HepG2 (cell line): ENCODE data around the gene CADPS2. TPM values are rescaled to one million over a fixed set of nuclear protein-coding genes. Genes with fewer than 3 reads are reported as not detected.

ENCODE experiments used
- ATAC-seq: fragments of 200-7000 bp; cut with Tn5 transposase; 3 replicates; pipeline ENCODE4 v1.9.1; 2020; ENCODE audit warnings: mild to moderate bottlenecking, moderate library complexity
- BruUV-seq: library from RNA; stranded (reverse); fragments of 400-500 nt; replicated peaks from 2 replicates; lab custom pipeline; 2021; lab: Mats Ljungman, UMichigan
- CTCF ChIA-PET: fragments of 300-600 bp; formaldehyde crosslinking; extraction: SDS; loops from one replicate; lab custom pipeline; 2021; ENCODE audit warnings: low total read pairs, inconsistent platforms, low intra/inter-chr PET ratio; lab: Yijun Ruan, JAX
- POLR2A ChIA-PET: fragments of 350-600 bp; sonication (Branson Sonifier 250); formaldehyde crosslinking; loops from one replicate; lab custom pipeline; 2020; ENCODE audit warnings: antibody characterized with exemption, inconsistent platforms; lab: Yijun Ruan, JAX
- DNase-seq: peaks from one replicate; pipeline ENCODE4 v3.0.0-alpha.2; 2015; ENCODE audit warnings: low spot score
- FAIRE-seq: peaks from 3 replicates; lab custom pipeline; 2011; peaks lifted over from hg19 to GRCh38; lab: Jason Lieb, UNC
- H2AFZ ChIP-seq: one replicate; pipeline ENCODE4 v1.6.1; 2011; ENCODE audit warnings: low read length, inconsistent platforms
- H3K27ac ChIP-seq: fragments of 300-600 bp; 3 replicates; pipeline ENCODE4 v1.8.0; 2011; ENCODE audit warnings: mixed run types, mild to moderate bottlenecking, mixed read lengths, low read length, inconsistent platforms; ENCODE audit not compliant: insufficient read depth; ENCODE audit errors: extremely low read length
- H3K27me3 ChIP-seq, 2 experiments: fragments of 200-600 bp in 1 of 2; 2 replicates in 1 of 2; 3 replicates in 1 of 2; pipeline versions ENCODE4 v1.6.0 to v1.8.0; 2011; ENCODE audit warnings: low read length in 2 of 2, mild to moderate bottlenecking in 2 of 2, moderate library complexity in 2 of 2, inconsistent platforms in 1 of 2; ENCODE audit not compliant: insufficient read depth in 2 of 2, control insufficient read depth in 1 of 2
- H3K36me3 ChIP-seq, 2 experiments: fragments of 200-600 bp in 1 of 2; replicated peaks in 1 of 2; 2 replicates in 1 of 2; 3 replicates in 1 of 2; pipeline versions ENCODE4 v1.5.1 to v1.8.0; 2011; ENCODE audit warnings: low read length in 2 of 2, inconsistent platforms in 1 of 2; ENCODE audit not compliant: insufficient read depth in 2 of 2, control insufficient read depth in 1 of 2
- H3K4me1 ChIP-seq: 2 replicates; pipeline ENCODE4 v1.5.1; 2012; ENCODE audit warnings: low read length, inconsistent platforms; ENCODE audit not compliant: insufficient read depth
- H3K4me2 ChIP-seq: 2 replicates; pipeline ENCODE4 v1.6.0; 2011; ENCODE audit warnings: low read depth, low read length, inconsistent platforms
- H3K4me3 ChIP-seq, 3 experiments: fragments of 200-600 bp in 1 of 3; sonication (generic), shearing (Covaris generic) in 1 of 3; replicated peaks in 1 of 3; 2 replicates each; pipeline ENCODE4 v1.5.1; 2011 to 2016; ENCODE audit warnings: low read length in 3 of 3, inconsistent platforms in 2 of 3, low read depth in 2 of 3, mild to moderate bottlenecking in 2 of 3, control low read depth in 1 of 3, mixed read lengths in 1 of 3; ENCODE audit not compliant: insufficient read depth in 1 of 3
- H3K79me2 ChIP-seq: one replicate; pipeline ENCODE4 v1.6.1; 2011; ENCODE audit warnings: low read length, inconsistent platforms; ENCODE audit not compliant: insufficient read depth
- H3K9ac ChIP-seq: 2 replicates; pipeline ENCODE4 v1.6.0; 2011; ENCODE audit warnings: mild to moderate bottlenecking, low read depth, low read length, inconsistent platforms; ENCODE audit not compliant: insufficient read depth
- H3K9me3 ChIP-seq: 2 replicates; pipeline ENCODE4 v1.5.1; 2012; ENCODE audit warnings: mild to moderate bottlenecking, low read length
- H4K20me1 ChIP-seq: 2 replicates; pipeline ENCODE4 v1.6.0; 2011; ENCODE audit warnings: inconsistent platforms, mild to moderate bottlenecking, low read length, moderate library complexity; ENCODE audit not compliant: insufficient read depth
- KDM3A ChIP-seq: IDR thresholded peaks from 2 replicates; pipeline ENCODE4 v1.6.1; 2018; ENCODE audit warnings: low read depth, missing compliant biosample characterization
- MXI1 ChIP-seq: IDR thresholded peaks from 3 replicates; pipeline ENCODE4 v1.6.1; 2012; ENCODE audit warnings: low read depth, low read length, inconsistent platforms, borderline replicate concordance
- SAP130 ChIP-seq: IDR thresholded peaks from 2 replicates; pipeline ENCODE4 v1.6.1; 2016; ENCODE audit warnings: low read depth
- TBL1XR1 ChIP-seq: fragments of 150-350 bp; IDR thresholded peaks from 2 replicates; pipeline ENCODE4 v1.6.1; 2014; ENCODE audit warnings: borderline replicate concordance, low read length; ENCODE audit not compliant: partially characterized antibody
- ZFY ChIP-seq: sonication (generic); formaldehyde crosslinking; IDR thresholded peaks from 2 replicates; pipeline ENCODE4 v1.4.0; 2020; ENCODE audit warnings: missing genetic modification reagents
- ZNF337 ChIP-seq: sonication (generic); formaldehyde crosslinking; IDR thresholded peaks from 2 replicates; pipeline ENCODE4 v1.5.1; 2020; ENCODE audit warnings: missing genetic modification reagents, low read depth, mild to moderate bottlenecking, borderline replicate concordance
- ZNF577 ChIP-seq: sonication (generic); formaldehyde crosslinking; IDR thresholded peaks from 2 replicates; pipeline ENCODE4 v1.4.0; 2020; ENCODE audit warnings: mild to moderate bottlenecking, low read depth, missing genetic modification reagents, borderline replicate concordance
- WGBS: methylation state at CpG from one replicate; pipeline ENCODE4 v1.1.6; 2017; ENCODE audit warnings: low lambda C conversion rate; 5-methylcytosine and 5-hydroxymethylcytosine counted together
- in situ Hi-C: cut with HindIII; loops from 2 replicates; pipeline ENCODE4 v1.10.0; 2017; ENCODE audit warnings: low pct_unique_long_range_greater_than_20kb; ENCODE audit not compliant: extremely low pct_ligation_motif_present
- intact Hi-C: fragments of 100-400 bp; cut with micrococcal nuclease; formaldehyde crosslinking; loops from one replicate; pipeline ENCODE4 v1.10.0; 2022; ENCODE audit not compliant: unreplicated experiment
- polyA plus RNA-seq, 8 experiments: library from polyadenylated mRNA; depleted of rRNA in 3 of 8; stranded (reverse) in 7 of 8; unstranded in 1 of 8; fragments of >200 nt; fragmentation: Illumina TruSeq in 4 of 8; extraction: Trizol in 4 of 8; gene quantifications; 2 replicates each; pipeline versions ENCODE4 v1.2.1 to v1.2.3, GENCODE V29; 2011 to 2016; ENCODE audit warnings: low read depth in 4 of 8, missing spikeins in 1 of 8, mixed read lengths in 1 of 8; ENCODE audit not compliant: insufficient read depth in 1 of 8
- total RNA-seq, 5 experiments: library from RNA; depleted of rRNA; stranded (reverse); fragments of >200 nt; fragmentation: Illumina TruSeq; extraction: Trizol; gene quantifications; 2 replicates each; pipeline ENCODE4 v1.2.3, GENCODE V29; 2016; ENCODE audit warnings: low read depth in 1 of 5
- TF ChIP-seq, protein P1 (sequence below): sonication (generic); formaldehyde crosslinking; IDR thresholded peaks from 2 replicates; pipeline ENCODE4 v1.5.0; 2020; ENCODE audit warnings: mild to moderate bottlenecking, missing genetic modification reagents, borderline replicate concordance
- TF ChIP-seq, protein P2 (sequence below): sonication (generic); formaldehyde crosslinking; conservative IDR thresholded peaks from 2 replicates; pipeline ENCODE4 v1.8.0; 2022; ENCODE audit warnings: low read depth, missing genetic modification reagents
- TF ChIP-seq, protein P3 (sequence below): IDR thresholded peaks from 2 replicates; pipeline ENCODE4 v1.6.1; 2016; ENCODE audit warnings: low read depth, missing genetic modification reagents, missing compliant biosample characterization

Gene CADPS2
- total and polyA plus RNA-seq, 2 of the 13 experiments (the other 11 are each of a cell fraction or from before 2014, with no cell fraction given), result 17.6 to 43.8 TPM

DNA sequence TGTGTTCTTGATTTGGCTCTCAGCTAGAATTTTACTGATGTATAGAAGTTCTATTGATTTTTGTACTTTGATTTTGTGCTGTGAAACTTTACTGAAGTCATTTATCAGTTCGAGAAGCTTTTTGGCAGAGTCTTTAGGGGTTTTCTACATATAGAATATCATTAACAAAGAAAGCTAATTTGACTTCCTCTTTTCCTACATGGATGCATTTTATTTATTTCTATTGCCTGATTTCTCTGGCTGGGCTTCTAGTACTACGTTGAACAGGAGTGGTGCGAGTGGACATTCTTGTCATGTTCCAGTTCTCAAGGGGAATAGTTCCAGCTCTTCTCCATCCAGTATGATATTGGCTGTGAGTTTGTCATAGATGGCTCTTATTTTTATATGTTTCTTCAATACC, 252.8 kb downstream of the CADPS2 start:
- H3K9ac ChIP-seq, result no peak overlapping the region
- ATAC-seq (no peak), DNase-seq (no peak), FAIRE-seq (no peak)
- H4K20me1 ChIP-seq, result no peaks in the 10 kb centered on the region
- H3K79me2 ChIP-seq, result no peaks in the 10 kb centered on the region
- no peak overlapping the region for H3K4me3 ChIP-seq
- H3K27me3 ChIP-seq, result no peaks in the 10 kb centered on the region
- no peaks in the 10 kb centered on the region for H3K9me3 ChIP-seq
- POLR2A ChIA-PET, result no interaction called here
- intact Hi-C loops, result no loop called here
- BruUV-seq, result no TSS peak
- 88% methylated on average over 3 of the region's 3 CpGs for WGBS
- H3K36me3 ChIP-seq, result no peaks in the 10 kb centered on the region
- H3K4me1 ChIP-seq, result peaks cover 12% of the 10 kb centered on the region
- no peak overlapping the region for H2AFZ ChIP-seq
- H3K27ac ChIP-seq, result no peak overlapping the region
- no peak overlapping the region for H3K4me2 ChIP-seq
- CTCF ChIA-PET, result no interaction called here
- in situ Hi-C loops, result no loop called here
- TF ChIP-seq MXI1 (no peak), ZNF577 (no peak), ZNF337 (CRISPR knock-in tag) (no peak), ZFY (no peak), SAP130 (CRISPR knock-in tag) (no peak), TBL1XR1 (no peak), KDM3A (no peak)
- TF ChIP-seq, protein P1, sequence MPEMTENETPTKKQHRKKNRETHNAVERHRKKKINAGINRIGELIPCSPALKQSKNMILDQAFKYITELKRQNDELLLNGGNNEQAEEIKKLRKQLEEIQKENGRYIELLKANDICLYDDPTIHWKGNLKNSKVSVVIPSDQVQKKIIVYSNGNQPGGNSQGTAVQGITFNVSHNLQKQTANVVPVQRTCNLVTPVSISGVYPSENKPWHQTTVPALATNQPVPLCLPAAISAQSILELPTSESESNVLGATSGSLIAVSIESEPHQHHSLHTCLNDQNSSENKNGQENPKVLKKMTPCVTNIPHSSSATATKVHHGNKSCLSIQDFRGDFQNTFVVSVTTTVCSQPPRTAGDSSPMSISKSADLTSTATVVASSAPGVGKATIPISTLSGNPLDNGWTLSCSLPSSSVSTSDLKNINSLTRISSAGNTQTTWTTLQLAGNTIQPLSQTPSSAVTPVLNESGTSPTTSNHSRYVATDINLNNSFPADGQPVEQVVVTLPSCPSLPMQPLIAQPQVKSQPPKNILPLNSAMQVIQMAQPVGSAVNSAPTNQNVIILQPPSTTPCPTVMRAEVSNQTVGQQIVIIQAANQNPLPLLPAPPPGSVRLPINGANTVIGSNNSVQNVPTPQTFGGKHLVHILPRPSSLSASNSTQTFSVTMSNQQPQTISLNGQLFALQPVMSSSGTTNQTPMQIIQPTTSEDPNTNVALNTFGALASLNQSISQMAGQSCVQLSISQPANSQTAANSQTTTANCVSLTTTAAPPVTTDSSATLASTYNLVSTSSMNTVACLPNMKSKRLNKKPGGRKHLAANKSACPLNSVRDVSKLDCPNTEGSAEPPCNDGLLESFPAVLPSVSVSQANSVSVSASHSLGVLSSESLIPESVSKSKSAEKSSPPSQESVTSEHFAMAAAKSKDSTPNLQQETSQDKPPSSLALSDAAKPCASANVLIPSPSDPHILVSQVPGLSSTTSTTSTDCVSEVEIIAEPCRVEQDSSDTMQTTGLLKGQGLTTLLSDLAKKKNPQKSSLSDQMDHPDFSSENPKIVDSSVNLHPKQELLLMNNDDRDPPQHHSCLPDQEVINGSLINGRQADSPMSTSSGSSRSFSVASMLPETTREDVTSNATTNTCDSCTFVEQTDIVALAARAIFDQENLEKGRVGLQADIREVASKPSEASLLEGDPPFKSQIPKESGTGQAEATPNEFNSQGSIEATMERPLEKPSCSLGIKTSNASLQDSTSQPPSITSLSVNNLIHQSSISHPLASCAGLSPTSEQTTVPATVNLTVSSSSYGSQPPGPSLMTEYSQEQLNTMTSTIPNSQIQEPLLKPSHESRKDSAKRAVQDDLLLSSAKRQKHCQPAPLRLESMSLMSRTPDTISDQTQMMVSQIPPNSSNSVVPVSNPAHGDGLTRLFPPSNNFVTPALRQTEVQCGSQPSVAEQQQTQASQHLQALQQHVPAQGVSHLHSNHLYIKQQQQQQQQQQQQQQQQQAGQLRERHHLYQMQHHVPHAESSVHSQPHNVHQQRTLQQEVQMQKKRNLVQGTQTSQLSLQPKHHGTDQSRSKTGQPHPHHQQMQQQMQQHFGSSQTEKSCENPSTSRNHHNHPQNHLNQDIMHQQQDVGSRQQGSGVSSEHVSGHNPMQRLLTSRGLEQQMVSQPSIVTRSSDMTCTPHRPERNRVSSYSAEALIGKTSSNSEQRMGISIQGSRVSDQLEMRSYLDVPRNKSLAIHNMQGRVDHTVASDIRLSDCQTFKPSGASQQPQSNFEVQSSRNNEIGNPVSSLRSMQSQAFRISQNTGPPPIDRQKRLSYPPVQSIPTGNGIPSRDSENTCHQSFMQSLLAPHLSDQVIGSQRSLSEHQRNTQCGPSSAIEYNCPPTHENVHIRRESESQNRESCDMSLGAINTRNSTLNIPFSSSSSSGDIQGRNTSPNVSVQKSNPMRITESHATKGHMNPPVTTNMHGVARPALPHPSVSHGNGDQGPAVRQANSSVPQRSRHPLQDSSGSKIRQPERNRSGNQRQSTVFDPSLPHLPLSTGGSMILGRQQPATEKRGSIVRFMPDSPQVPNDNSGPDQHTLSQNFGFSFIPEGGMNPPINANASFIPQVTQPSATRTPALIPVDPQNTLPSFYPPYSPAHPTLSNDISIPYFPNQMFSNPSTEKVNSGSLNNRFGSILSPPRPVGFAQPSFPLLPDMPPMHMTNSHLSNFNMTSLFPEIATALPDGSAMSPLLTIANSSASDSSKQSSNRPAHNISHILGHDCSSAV (CRISPR knock-in tag), result no peak
- TF ChIP-seq, protein P2, sequence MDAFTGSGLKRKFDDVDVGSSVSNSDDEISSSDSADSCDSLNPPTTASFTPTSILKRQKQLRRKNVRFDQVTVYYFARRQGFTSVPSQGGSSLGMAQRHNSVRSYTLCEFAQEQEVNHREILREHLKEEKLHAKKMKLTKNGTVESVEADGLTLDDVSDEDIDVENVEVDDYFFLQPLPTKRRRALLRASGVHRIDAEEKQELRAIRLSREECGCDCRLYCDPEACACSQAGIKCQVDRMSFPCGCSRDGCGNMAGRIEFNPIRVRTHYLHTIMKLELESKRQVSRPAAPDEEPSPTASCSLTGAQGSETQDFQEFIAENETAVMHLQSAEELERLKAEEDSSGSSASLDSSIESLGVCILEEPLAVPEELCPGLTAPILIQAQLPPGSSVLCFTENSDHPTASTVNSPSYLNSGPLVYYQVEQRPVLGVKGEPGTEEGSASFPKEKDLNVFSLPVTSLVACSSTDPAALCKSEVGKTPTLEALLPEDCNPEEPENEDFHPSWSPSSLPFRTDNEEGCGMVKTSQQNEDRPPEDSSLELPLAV, result no peak
- TF ChIP-seq, protein P3, sequence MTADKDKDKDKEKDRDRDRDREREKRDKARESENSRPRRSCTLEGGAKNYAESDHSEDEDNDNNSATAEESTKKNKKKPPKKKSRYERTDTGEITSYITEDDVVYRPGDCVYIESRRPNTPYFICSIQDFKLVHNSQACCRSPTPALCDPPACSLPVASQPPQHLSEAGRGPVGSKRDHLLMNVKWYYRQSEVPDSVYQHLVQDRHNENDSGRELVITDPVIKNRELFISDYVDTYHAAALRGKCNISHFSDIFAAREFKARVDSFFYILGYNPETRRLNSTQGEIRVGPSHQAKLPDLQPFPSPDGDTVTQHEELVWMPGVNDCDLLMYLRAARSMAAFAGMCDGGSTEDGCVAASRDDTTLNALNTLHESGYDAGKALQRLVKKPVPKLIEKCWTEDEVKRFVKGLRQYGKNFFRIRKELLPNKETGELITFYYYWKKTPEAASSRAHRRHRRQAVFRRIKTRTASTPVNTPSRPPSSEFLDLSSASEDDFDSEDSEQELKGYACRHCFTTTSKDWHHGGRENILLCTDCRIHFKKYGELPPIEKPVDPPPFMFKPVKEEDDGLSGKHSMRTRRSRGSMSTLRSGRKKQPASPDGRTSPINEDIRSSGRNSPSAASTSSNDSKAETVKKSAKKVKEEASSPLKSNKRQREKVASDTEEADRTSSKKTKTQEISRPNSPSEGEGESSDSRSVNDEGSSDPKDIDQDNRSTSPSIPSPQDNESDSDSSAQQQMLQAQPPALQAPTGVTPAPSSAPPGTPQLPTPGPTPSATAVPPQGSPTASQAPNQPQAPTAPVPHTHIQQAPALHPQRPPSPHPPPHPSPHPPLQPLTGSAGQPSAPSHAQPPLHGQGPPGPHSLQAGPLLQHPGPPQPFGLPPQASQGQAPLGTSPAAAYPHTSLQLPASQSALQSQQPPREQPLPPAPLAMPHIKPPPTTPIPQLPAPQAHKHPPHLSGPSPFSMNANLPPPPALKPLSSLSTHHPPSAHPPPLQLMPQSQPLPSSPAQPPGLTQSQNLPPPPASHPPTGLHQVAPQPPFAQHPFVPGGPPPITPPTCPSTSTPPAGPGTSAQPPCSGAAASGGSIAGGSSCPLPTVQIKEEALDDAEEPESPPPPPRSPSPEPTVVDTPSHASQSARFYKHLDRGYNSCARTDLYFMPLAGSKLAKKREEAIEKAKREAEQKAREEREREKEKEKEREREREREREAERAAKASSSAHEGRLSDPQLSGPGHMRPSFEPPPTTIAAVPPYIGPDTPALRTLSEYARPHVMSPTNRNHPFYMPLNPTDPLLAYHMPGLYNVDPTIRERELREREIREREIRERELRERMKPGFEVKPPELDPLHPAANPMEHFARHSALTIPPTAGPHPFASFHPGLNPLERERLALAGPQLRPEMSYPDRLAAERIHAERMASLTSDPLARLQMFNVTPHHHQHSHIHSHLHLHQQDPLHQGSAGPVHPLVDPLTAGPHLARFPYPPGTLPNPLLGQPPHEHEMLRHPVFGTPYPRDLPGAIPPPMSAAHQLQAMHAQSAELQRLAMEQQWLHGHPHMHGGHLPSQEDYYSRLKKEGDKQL (CRISPR knock-in tag), result no peak
